Liver (tissue), 3 donors: ENCODE data around the gene ANP32B.

Experiments
- EGR1 ChIP-seq, 2 donors: IDR thresholded peaks; 2 replicates each; pipeline ENCODE4 v1.6.1; 2016 to 2018; ENCODE audit warnings: antibody characterized with exemption in 2 of 2, low read depth in 2 of 2
- GABPA ChIP-seq, 2 donors: IDR thresholded peaks in 1 of 2; conservative IDR thresholded peaks in 1 of 2; 2 replicates each; pipeline ENCODE4 v1.6.1; 2016; ENCODE audit warnings: antibody characterized with exemption in 2 of 2, mild to moderate bottlenecking in 1 of 2, moderate library complexity in 1 of 2
- NR2F2 ChIP-seq: IDR thresholded peaks from 2 replicates; pipeline ENCODE4 v1.6.1; 2016; ENCODE audit warnings: antibody characterized with exemption
- SP1 ChIP-seq: IDR thresholded peaks from 2 replicates; pipeline ENCODE4 v1.6.1; 2018; ENCODE audit warnings: antibody characterized with exemption, mild to moderate bottlenecking
- TAF1 ChIP-seq: conservative IDR thresholded peaks from 2 replicates; pipeline ENCODE4 v1.6.1; 2016; ENCODE audit warnings: antibody characterized with exemption, mild to moderate bottlenecking
- YY1 ChIP-seq: IDR thresholded peaks from 2 replicates; pipeline ENCODE4 v1.6.1; 2016; ENCODE audit warnings: antibody characterized with exemption, mild to moderate bottlenecking
- ZBTB33 ChIP-seq: IDR thresholded peaks from 2 replicates; pipeline ENCODE4 v1.6.1; 2016; ENCODE audit warnings: antibody characterized with exemption
- TF ChIP-seq, protein P1 (sequence below): fragments of 150-350 bp; IDR thresholded peaks from 2 replicates; pipeline ENCODE4 v1.5.1; 2017; ENCODE audit warnings: improper control_type of control experiment, low read depth, low read length; ENCODE audit not compliant: missing input control
- TF ChIP-seq, protein P2 (sequence below): IDR thresholded peaks from 2 replicates; pipeline ENCODE4 v1.6.1; 2016; ENCODE audit warnings: antibody characterized with exemption, mild to moderate bottlenecking
- donor health status: healthy.
- donor health status: healthy.

GRCh38 chr9:98037357-98037756, 54.2 kb downstream of the ANP32B start:
- TF ChIP-seq ZBTB33 = no peak
- TF ChIP-seq, protein P1, sequence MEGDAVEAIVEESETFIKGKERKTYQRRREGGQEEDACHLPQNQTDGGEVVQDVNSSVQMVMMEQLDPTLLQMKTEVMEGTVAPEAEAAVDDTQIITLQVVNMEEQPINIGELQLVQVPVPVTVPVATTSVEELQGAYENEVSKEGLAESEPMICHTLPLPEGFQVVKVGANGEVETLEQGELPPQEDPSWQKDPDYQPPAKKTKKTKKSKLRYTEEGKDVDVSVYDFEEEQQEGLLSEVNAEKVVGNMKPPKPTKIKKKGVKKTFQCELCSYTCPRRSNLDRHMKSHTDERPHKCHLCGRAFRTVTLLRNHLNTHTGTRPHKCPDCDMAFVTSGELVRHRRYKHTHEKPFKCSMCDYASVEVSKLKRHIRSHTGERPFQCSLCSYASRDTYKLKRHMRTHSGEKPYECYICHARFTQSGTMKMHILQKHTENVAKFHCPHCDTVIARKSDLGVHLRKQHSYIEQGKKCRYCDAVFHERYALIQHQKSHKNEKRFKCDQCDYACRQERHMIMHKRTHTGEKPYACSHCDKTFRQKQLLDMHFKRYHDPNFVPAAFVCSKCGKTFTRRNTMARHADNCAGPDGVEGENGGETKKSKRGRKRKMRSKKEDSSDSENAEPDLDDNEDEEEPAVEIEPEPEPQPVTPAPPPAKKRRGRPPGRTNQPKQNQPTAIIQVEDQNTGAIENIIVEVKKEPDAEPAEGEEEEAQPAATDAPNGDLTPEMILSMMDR = no peak
- TF ChIP-seq EGR1 (IDR thresholded peaks at IDR 0.05; ENCODE audit: low read depth in 2 of 2) = no peak
- no peak for TF ChIP-seq GABPA (IDR thresholded peaks at IDR 0.05 in 1 of 2, conservative IDR thresholded peaks at IDR 0.05 in 1 of 2)
- TF ChIP-seq NR2F2 = peak; percentile 76
- TF ChIP-seq, protein P2, sequence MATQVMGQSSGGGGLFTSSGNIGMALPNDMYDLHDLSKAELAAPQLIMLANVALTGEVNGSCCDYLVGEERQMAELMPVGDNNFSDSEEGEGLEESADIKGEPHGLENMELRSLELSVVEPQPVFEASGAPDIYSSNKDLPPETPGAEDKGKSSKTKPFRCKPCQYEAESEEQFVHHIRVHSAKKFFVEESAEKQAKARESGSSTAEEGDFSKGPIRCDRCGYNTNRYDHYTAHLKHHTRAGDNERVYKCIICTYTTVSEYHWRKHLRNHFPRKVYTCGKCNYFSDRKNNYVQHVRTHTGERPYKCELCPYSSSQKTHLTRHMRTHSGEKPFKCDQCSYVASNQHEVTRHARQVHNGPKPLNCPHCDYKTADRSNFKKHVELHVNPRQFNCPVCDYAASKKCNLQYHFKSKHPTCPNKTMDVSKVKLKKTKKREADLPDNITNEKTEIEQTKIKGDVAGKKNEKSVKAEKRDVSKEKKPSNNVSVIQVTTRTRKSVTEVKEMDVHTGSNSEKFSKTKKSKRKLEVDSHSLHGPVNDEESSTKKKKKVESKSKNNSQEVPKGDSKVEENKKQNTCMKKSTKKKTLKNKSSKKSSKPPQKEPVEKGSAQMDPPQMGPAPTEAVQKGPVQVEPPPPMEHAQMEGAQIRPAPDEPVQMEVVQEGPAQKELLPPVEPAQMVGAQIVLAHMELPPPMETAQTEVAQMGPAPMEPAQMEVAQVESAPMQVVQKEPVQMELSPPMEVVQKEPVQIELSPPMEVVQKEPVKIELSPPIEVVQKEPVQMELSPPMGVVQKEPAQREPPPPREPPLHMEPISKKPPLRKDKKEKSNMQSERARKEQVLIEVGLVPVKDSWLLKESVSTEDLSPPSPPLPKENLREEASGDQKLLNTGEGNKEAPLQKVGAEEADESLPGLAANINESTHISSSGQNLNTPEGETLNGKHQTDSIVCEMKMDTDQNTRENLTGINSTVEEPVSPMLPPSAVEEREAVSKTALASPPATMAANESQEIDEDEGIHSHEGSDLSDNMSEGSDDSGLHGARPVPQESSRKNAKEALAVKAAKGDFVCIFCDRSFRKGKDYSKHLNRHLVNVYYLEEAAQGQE = no peak
- TF ChIP-seq TAF1 = no peak
- TF ChIP-seq SP1 = no peak
- no peak for TF ChIP-seq YY1
